SKM-1 (cell line): ENCODE results near the gene RABGGTA.

Experiments used
- DNase-seq: peaks from one replicate; lab custom pipeline; 2025; ENCODE audit not compliant: unreplicated experiment; lab: John Stamatoyannopoulos, UW

Gene RABGGTA

DNA sequence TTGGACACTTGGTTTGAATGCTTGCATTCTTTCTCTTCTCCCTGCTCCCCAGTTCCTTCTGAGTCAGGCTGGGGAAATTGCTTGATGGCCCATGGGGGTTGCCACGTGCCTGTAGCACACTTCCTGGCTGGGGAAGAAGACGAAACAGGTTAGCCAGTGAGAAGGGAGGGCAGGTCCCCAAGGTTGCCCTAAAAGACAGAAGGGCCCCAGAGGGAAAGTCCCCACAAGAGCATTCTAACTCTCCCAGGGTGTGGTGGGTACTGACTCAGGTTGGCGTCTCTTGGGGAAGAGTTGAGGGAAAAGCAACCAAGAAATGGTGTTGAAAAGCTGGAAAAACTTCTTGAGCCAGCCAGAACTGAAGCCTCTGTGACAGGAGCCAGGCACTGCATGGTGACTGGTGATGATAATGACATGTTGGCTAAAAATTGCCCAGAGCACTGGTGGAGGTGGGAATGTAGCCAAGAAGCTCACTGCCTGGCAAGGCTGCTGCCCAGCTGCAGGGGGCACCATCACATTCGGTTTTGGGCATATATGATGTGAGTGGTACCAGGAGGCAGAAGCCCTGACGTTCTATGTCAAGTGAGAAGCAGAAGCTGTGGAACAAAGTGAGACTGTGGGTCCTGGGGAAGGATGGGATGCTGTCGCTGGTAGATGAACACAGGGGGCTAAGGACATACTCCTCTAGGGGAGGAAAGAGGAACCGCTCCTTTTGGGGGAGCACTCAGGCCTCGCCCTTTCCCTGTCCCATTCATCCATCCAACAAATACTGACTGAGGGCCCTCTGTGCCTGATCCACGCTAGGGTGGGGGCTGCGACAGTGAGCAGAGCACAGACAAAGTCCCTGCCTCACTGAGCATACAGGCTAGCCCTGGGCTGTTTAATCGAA is 8.1 kb upstream of the RABGGTA start:
- DNase-seq: no peak

DNA sequence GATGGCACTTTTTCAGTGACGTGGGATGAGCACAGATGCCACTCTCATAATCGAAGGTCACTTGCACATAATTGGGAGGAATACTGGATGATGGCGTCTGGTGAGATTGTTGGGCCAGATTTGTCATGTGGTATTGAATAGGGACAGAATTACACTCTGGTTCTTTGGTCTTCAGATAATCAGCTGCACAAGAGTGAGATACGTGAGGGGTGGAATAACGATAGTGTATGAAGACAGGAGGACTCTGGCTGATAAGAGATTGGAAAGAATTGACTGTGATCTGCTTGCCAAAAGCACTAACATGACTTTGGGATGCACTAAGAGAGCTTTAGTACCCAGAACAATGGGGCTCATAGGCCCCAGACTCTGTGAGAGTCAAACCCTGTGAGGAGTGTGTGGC is 7.0 kb upstream of the RABGGTA start:
- no peak for DNase-seq

DNA sequence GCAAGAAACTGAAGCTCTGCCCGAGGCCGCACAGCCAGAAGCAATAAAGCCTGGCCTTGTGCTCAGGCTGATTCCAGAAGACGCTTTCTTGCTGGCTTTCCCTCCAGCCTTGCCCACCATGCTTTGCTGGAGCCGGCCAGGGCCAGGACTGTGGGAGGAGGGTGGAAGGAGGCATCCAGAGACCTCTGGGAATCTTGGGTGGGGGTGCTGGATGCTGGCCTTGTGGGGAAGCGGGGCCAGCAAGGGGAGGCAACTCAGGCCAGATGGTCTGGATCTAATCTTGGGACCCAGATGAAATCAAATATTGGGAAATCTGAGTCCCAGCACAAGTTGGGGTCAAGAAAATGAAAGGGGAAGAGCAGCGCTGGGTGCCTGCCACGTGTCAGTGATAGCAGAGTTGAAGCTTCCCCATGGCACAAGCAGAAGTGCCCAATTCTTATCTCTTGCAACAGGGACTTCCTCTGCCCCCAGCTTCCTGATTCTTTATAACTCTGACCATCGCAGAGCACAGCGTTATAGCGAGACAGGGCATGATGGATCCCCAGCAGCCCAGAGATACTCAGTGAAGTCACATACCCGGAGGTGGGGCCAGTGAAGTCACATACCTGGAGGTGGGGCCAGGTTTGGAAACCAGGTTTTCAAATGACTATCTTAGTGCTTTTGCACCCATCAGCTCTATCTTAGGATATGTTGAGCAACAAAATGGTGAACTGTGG is 6.4 kb upstream of the RABGGTA start:
- peak; percentile 64 for DNase-seq

DNA sequence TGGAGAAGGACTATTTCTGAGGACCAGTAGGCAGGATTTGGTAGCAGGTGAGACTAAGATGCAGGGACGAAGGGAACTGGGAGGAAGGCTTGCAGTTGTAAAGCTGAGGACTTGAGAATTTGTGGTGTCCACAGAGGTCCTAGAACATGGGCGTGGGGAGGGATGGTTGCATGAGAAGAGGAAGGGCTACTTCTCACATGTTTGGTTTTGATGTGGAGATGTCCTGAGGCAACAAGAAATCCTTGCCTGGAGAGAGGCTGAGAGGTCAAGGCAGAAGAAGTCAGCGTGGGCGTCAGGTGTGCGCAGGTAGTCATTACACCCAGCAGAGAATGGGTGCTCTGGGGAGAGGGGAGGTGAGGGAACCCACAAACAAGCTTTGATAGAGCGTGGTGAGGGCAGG is 5.7 kb upstream of the RABGGTA start:
- no peak for DNase-seq

DNA sequence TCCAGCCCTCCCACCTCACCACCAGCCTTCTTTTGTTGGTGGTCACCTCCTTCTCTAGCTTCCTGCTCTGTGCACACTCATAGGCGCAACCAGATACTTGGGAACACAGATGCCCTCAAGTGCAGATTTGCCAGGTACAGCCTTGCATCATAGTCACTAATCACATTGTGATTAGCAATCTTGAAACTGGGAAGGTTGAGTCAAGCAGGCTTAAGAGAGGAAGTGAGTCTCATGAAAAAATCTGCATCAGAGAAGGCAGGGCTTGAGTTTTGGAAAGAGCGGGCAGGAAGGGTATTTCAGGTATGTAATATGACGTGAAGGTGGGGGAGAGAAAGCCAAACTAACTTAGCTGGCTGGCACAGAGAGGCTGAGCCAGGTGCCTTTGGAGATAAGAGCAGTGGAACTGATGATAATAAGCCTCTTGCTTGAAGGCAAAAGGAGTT is 2.7 kb upstream of the RABGGTA start:
- DNase-seq: peak; percentile 14

DNA sequence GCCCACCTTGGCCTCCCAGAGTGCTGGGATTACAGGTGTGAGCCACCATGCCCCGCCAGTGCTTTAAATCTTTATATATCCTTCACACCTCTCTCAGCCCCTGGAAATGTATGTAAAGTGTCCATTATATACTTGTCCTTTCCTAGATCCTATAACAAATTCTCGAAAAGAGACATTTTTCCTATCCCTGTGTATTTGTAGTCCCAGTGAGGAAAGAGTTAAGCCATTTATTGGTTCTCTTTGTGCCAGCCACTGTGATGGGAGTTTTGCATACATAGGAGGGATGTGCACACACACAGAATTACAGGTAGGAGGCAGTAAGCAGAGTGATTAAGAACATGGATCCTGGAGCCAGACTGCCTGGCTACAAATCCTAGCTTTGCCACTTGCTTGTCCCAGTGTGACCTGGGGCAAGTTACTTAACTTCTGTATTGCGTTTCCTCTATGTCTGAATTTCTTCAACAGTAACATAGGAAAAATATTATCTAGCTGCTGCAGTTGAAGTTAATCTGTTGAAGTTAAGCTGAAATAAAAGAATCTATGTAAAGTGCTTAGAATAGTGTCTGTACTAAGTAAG is 2.1 kb upstream of the RABGGTA start:
- no peak for DNase-seq

DNA sequence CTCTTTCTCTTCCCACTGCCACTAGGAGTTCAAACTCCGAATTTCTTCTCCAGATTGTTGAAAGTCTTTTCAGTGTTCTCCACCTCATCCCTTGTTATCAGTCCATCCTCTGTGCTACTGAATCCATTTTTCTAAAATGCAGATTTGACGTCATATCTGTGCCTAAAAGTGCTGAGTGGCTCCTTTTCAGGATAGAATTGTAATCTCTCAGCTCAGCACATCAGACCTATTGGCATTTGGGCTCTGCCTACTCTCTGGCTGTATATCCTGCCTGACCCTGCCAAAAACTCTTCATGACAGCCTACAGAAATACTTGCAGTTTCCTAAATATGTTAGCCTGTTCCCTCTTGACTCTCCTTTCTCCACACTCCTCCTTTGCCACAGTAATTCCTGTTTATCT is 1.1 kb upstream of the RABGGTA start:
- no peak for DNase-seq

DNA sequence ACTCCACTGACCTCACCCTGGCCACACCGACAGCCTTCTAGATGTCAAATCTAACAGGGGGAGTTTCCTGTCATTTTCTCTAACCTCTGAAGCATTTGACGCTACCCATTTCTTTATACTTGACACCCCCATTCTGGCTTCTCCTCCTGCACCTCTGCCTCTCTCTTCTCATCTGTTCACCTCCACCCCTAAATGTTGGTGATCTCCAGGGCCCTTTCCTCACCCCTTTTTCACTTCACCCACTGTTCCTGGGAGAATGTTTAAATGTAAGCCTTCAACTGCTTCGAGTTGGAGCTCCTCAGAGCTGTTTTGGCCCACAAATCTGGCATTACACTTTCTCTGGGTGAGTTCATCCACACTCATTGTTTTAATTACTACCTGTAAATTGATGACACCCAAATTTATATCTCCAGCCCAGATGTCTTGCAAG is 452 bp upstream of the RABGGTA start:
- DNase-seq: no peak

DNA sequence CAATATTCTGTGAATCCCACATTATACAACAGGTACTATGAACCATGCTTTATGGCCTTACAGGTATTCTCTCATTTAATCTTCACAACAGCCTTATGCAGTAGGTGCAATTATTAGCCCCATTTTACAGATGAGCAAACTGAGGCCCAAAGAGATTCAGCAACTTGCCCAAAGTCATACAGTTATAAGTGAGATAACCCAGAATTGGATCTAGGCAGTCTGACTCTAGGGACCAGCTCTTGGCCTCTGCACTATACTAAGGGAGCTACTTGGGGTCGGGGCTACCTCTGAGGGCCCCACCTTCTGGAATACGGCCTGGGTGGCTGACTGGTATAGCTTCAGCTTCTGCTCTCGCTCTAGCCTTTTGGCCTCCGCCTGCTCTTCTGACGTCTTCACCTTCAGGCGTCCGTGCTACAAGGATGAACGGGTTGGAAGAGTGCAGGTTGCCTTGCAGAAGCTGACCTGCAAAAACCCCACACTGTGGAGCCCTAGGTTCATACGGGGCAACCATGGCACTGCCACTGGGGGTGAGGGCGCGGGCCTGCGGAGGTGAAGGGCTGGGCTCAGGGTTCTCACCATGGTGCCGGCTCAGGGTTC is 762 bp downstream of the RABGGTA start:
- DNase-seq: no peak

DNA sequence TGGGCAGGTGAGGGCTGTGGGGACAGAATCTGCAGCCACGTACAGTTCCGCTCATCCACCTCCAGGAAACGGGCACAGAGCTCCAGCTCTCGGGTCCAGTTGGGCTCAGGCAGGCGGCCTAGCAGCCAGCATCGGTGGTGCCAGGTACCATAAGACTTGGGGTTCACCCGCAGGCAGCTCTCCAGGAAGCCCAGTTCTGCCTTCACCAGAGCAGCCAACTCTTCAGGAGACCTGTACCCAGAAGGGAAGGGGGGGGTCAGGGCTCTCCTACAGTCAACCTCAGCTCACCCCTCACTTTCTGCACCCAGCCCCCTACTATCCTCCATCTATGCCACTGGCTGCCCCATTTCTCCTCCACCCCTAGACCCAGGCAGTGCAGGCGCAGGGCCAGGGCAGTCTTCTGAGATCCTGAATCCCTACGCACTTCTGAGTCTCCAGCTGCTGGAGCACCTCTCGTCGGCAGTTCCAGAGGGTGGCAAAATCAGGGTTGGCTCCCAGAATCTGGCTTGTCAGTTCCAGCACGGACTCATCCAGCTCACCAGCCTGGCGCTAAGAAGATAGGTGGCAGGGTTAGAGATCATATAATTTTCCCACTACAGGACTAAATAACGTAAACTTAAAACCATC is 1.4 kb downstream of the RABGGTA start:
- DNase-seq: no peak

DNA sequence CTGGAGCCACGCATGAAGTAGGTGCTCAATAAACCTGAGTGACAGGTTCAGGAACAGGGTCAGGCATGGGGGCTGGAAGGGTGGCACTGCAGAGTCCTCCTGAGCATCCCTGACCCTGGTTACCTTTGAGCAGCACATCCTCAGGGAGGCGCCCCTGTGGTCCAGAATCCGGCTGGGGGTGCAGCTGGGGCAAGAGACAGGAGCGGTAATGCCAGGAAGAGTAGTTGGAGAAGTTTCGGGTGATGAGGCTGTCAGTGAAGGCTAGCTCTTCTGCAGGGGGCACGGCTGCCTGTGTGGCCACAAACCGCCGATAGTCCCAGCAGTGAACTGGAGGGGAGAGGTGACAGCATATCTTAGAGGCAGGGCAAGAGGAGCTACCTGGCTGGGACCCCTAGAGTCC is 2.0 kb downstream of the RABGGTA start:
- DNase-seq: no peak

DNA sequence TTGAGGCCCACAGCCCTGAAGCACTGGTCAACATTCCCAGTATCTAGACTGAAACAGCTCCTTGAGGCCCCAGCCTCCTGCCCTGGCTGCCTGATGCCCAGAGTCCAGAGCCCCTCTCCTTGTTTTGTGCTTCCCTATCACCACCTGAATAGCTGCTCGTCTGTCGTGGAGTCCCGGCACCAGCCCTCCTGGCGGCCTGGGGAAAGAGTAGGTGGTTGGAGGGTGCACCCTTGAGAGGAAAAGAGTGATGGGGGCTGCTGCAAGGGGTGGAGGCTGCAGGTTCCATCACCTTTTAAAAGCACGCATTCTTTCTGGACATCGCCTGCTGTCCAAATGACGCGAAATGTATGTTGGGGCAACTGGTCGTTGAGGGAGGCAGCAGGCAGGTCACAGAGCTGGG is 3.2 kb downstream of the RABGGTA start:
- DNase-seq: no peak

DNA sequence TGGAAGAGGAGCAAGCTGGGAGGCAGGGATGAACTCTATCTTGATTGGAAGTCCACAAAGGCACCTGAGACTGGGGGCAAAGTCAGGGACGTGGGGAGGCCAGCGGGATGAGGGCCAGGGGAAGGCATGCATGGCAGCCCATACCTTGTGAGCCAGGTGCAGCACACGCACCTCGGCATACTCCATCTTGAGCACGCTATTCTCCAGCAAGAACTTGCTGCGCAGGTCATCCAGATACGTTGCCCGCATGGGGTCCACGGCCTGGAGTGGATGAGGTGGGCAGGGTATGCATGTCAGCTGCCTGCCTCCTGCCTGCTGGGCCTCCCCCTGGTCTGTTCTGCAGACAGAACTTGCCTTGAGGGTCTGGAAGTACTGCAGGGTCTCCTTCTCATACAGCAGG is 3.9 kb downstream of the RABGGTA start:
- no peak for DNase-seq

DNA sequence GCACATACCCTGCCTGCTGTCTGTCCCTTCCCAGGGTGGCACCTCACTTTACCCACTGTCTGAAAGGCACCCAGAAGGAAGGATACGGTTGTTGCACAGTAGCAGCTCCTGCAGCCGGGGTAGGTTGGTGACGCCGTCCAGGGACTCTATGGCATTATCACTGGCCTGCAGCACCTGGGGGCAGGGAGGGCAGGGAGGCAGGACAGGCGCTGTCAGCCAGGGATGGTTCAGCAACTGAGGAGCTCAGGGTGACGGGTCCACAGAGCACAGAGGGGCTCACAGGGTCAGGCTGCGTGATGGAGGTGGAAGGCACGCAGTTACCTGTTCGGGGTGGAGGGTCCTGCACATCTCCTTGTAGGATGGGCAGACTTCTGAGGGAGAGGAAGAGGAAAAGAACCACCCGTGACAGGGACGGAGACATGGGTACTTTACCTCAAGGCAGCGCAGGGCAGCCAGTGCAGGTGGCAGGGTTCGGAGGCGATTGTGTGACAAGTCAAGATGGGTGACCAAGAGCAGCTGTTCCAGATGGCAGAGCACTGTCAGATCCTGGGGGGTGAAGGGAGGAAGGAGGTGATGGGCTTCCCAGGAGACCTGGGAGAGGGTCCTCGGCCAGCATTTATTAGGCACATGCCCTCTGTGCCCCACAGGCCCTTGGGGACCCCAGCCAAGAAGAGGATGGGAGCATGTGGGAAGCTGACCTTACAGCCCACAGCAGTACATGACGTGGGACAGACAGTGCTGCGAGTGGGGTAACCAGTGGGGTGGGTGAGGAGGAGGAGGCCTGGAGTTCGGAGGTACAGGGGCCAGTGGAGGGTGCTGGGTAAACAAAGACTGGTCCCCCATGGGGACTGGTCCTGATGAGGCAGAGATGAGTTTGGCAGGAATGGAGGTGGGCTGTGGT is 4.8 kb downstream of the RABGGTA start:
- no peak for DNase-seq

DNA sequence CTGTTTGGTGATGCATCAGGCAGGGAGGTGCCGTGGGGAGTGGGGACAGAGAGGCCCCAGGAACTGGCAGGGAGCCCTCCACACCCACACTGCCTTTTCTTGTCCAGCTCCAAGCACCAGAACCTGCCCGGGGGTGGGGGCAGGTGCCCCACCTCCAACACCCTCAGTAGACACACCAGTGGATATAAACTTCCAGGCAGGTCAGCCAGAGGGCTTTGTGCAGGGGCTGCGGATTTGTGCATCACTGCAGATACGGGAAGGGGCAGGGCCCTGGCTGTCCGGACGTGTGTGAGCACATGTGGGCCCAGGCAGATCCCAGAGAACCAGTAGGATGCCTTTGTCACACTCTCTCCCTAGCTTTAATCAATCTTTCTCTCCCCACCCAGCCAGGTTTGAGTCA is 7.1 kb downstream of the RABGGTA start:
- no peak for DNase-seq

DNA sequence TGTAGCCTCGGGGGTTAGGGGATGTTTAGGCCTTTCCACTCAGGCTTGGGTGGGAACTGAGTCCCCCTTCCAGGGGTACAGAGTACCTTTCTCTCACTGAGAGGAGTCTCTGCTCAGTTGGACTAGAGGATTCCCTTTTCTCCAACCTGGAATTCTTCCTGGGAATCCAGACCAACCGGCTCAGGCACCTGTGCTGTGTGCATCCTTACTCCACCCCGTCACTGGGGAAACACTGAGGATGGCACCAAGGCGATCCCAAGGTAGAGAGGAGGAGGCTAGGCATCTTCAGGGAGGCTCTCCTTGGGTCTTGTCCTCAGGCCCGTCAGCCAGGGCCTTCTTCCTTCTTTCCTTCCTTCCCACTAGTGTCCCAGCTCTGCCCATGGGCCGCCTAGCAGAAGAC is 7.5 kb downstream of the RABGGTA start:
- no peak for DNase-seq

DNA sequence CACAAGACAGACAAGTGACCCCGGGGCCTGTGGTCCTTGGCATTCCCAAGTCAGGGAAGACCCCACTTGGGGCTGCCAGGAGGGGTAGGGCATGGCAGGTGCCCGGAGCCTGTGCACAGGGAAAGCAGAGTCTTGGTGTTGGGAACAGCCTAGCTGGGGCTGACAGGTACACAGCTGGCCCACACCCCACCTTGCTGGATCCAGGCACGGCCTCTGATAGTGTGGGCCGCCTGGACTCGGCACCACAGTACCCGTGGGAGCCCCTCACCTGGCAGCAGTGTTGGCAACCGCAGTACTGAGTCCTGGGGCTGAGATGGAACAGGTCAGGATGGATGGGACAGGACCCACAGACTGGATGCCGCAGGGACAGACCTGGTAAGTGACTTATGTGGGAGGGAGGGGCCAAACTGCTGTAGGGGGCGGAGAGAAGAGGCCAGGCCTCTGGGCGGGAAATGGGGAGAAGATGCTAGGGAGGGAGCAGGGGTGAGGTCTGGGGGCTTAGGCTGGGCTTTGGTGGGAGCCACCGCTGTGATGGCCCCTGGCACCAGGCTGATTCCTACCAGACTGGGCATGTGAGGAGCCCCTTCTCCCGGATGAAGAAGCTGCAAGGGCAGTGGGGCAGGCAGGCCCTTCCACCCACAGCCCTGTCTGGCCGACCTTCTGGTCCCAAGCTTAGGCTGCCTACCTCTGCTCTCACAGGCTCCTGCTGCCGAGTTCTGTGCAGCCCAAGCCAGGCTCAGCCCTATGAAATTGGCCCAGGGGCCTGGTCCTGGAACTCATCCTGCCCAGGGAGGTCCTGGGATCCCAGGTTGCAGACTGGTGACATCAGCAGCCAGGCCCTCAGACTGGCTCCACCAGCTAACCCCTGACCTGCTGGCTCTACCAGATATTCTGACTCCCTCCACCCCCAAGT is 8.3 kb downstream of the RABGGTA start, which contains the start of gene TGM1:
Gene TGM1, minus strand, starts transcription at position 357 of the 913 bp plus-strand sequence. CDS start 825 bp downstream, outside the sequence.
- DNase-seq: no peak

DNA sequence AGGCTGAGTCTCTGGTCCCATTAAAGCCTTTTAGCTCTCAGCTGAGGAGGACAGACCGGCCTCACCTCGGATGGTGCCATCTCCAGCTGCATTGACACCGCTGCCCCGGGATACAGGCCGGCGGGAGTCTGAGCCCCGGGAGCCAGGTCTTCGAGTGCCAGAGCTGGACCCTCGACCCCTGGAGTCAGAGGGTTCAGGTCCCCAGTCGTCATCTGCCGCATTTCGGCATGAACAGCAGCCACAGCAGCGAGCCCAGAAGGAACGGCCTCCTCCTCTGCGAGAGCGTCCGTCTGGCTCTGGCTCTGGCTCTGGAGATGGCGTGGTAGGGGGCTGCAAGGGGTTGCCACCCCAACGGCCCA is 9.4 kb downstream of the RABGGTA start:
- DNase-seq: no peak
